GM04503 (cell line): ENCODE data around the gene STXBP3.

ENCODE experiments used
- DNase-seq: peaks from one replicate; pipeline ENCODE4 v3.0.0-alpha.2; 2012; ENCODE audit warnings: low read depth

The STXBP3 gene

DNA sequence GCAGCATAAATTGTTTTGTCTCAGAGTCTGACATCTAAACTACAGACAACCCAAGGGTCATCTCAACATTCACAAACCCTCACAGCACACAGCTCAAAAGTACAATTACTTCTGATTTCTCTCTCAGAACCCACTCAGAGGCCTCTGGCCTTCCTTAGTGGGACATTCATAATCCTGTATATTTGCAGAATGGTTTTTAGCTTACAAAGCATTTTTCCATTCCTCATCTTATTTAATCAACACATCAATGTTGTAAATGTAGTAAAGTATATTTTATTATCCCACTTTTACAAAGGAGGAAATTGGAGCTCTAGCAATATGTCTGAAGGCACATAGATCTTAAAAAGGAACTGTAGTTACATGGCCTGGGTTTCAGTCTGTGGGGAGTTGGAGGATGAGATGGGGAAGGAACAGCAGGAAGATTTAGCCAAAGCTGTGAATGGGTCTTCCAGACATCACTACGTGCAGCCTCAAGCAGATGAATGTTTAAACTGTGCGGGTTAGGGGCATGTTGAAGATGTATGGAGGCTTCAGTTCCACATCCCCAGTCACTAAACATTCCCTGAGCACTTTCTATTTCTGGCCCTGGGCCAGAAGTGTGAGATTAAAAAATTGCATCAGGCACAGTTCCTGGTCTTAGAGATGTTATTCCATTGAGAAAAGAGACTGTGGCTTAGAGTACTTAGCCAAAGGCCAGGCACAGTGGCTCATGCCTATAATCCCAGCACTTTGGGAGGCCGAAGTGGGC is 97.1 kb downstream of the STXBP3 start:
- no peak for DNase-seq

DNA sequence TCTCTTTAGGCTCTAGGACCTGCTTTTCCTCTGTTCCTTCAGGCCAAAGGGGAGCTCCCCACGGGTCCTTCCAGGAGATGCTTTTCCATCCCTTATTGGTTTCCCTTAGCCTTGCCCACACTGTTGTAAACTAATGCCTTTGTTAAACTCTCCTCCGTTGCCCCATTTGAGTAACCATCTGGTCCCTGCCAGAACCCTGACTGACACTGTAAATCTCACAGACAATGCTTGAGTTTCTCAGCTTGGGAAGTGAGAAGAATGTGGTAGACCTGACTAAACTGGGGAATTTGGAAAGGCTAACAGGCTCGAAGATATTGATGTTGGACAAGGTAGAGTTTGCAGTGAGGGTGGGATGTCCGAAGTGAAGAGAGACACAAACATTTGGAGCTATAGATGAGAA is 99.0 kb downstream of the STXBP3 start:
- DNase-seq, result no peak

DNA sequence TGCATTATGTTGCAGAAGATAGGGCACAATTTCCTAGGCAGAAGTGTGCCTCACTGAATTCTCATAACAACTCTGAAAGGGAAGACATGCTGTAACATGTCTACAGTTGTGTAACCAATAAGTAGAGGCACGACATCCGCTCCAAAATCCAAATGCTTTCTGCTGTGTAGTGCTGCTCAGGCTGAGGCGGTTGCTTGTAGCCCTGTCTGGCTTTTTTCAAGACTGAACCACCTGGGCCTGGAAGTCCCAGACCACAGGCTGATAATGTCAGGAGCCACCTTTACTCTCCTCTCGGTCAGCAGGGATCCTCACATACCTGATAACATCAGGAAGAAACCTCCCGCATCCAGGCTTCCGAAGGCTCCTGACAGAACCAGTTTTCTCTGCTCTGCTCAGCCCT is 99.5 kb downstream of the STXBP3 start:
- DNase-seq, result no peak

DNA sequence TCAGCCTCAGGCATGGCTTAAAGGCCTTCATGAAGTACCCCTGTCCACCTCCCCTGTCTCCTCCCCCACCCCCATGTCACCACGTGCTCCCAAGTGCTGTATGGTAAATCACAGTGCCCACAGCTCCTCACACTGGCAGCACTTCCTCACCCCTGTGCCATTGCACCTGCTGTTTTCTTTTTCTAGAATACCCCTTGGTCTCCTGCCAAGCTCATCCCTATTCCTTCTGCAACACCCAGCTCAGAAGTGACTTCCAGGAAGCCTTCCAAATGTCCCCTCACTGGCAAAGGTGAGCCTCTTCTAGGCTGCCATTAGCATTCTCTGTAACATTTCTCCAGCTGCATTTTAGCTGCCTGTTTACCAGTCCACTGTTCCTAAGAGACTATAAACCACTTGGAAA is 101.0 kb downstream of the STXBP3 start:
- no peak for DNase-seq

DNA sequence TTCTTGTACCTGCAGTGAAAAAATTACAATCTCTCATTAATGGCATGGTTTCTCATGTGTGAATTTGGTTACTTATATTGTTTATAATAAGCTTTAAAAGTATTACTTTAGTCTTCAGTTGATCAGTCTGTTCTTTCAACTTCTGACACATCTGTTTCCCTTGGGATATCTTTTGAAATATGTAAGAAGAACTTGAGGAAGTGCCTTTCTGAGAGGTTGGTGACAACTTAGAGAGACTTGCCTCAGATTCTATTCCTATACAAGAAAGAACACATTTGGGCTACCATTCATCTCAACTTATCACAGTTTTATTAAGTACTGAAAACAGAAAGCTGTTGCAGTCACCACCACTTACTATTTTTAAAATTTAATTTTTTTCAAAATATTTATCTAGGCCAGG is 102.3 kb downstream of the STXBP3 start:
- no peak for DNase-seq

DNA sequence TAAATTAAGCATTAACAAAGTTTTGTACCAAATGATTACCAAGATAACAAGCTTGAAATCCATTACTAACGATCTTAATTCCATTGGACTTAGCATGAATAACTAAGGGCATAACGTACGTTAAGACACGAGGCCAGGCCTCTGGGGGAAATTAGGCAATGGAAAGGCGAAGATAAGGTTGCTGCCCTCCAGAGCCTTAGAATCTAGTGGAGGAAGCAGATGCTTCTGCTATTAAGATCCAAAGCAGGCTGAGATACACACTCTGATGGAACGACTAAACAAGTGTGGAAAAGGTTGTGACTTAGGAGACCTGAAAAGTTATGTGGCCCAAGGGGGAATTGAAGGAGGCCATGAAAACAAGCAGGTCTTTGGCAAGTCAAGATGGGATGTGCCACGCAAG is 104.5 kb downstream of the STXBP3 start:
- no peak for DNase-seq

DNA sequence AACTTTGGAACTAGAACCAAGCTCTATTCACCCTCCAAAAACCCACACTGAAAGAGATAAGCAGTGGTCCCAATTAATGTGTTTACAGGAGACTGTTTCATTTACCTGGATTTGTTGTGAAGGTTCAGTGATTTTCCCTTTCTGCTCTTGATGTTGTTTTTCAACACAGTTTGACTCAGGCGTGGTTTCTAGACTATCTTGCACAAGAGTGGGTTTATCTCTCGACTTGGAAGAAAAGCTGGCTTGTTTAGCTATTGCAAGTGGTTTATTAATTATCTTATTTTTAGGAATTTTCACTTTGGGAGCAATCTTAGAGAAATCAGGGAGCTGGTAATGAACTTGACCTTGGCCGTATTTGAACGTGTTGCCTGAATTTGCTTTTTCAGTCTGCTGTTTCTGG is 105.1 kb downstream of the STXBP3 start:
- no peak for DNase-seq

DNA sequence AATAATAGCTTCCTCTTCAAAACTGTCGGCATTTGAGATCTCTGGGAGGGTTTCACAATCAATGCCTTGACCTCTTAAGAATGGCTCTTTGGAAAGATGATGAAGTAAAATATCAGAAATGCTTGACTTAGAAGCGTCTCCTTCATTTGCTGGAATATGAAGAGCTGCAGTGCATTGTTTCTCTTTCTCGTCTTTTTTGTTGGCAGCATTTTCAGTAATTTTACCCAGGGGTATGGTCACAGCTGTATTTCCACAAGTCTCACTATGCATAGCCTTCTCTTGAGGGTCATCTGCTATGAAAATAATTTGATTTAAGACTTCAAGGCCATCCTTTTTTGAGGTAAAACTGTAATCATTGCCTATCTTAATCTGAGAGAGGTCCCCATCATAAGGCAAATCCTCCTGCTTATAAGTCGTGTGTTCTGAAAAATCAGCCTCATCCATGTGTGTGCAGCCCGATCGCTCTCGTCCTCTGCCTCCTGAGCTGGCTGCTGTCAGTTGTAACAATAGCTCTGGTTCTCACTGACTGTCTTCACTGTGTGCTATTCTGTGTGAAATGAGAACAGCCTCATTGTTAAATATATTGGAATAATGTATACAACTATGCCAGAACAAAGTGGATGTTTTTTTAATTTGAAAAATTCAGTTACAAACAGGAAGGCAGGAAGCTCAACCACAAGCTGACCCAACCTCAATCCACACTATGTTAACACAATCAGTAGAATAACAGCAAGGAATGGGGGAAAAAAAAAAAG is 105.9 kb downstream of the STXBP3 start:
- no peak for DNase-seq

DNA sequence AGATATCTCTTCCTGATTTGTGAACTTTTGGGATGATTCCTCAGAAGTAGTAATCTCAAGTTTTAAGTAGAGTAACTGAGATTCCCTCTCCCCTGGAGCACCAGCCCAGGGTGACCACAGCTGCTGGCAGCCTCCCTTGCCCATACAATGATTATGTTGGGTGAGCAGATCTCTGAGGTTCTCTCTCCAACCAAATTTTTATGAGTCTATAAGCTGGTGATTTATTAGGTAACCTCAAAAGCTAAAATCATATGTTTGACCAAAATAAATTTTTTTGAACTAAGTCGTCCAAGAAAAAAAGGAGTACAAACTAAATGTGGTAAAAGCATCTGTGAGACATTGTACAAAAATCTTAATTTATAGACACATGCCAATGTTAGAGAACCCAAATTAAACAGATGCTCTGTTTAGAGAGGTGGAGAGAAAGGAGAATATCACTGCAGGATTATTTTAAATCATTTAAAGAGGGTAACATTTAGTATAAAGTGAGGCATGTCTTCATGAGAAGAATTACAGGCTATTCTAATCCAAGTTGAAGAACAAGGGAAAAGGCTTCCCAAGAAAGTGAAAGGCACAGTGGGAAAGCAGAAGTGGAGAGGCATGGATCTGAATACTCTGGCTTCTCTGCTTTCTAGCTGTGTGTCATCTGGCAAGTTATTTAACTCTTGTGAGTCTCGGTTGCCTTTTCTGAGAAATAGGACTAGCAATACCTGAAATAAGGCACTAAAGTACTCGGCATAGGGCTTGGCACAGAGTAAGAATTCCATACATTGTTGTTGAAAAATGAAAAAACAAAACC is 107.9 kb downstream of the STXBP3 start:
- DNase-seq, result peak; percentile 73

DNA sequence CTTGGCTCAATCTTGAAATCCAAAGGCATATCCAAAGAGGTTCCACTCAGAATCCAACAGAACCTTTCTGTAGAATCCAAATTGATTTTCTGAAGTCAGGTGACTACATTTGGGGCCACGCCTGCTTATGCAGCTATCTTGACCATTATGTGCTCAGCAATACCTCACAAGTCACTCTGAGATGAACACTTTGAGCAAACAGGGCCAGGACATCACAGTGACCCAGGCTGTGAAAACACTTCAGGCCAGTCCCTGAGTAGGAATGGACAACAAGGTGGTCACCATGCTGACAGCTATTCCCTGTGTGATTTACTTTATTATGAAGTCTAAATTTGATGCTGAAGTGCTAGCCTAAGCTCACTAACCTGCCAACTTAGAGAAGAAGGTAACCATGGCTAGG is 110.5 kb downstream of the STXBP3 start, which contains the start of gene AKNAD1:
Gene AKNAD1, minus strand, starts transcription at position 101 of the 400 bp plus-strand sequence. CDS start 4,430 bp downstream, outside the sequence.
- no peak for DNase-seq

DNA sequence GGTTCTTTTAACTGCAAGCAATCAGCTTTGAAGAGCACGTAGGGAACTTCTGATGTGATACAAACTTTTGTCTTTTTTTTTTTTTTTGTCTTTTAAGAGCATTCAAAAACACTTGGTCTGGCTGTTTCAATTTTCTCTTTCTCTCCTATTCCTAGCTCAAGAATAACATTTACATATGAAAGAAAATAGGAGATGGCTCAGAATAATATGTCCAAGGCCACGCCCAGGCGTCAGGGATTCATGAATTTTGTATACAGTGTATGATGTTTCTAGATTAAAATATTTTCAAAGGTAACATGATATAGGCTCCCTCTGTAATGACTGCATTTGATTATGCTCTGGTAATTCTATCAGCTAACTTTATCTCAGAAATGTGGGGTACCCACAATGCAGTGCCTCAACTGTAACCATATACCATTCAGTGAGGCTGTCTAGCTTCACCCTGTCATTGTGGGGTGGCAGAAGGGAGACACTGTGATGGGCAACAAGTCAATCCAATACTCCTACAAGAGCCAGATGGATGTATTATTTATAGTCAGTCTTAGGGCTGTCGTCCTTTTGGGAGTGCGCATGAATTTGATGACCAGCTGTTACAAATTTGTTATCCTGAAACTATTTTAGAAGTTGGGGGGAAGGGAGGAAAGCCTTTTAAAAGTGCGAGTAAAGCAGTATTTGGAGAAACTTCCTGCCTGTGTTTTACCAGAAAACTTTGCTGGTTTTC is 111.9 kb downstream of the STXBP3 start:
- no peak for DNase-seq
